ENCODE results near the gene SYT1.

SYT1 gene

DNA sequence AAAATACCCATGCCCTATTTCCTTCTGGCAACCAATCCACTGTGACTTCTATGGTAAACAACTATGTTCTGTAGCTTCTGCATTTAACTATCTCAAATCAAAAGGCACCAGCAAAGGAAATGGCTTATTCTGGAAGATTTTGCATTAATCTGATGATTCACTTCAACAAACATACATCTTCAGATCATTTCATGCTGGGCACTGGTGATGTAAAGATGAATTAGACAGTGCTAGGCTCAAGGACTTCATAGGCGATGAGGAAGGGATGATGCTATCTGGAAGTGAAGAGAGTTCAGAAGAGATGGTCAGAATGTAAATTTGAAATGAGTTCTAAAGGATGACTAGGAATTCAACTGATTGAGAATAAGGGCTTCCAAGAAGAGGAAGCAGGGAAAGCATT lies 462.9 kb downstream of the SYT1 start:
- TF ChIP-seq MYC (IDR thresholded peaks at IDR 0.05; ENCODE audit: low read depth, low read length) (no peak), MAX (IDR thresholded peaks at IDR 0.05; ENCODE audit: low read depth, low read length) (no peak), POLR2A (IDR thresholded peaks at IDR 0.05; ENCODE audit: extremely low read depth, insufficient read length) (no peak)
- TF ChIP-seq, protein P1, sequence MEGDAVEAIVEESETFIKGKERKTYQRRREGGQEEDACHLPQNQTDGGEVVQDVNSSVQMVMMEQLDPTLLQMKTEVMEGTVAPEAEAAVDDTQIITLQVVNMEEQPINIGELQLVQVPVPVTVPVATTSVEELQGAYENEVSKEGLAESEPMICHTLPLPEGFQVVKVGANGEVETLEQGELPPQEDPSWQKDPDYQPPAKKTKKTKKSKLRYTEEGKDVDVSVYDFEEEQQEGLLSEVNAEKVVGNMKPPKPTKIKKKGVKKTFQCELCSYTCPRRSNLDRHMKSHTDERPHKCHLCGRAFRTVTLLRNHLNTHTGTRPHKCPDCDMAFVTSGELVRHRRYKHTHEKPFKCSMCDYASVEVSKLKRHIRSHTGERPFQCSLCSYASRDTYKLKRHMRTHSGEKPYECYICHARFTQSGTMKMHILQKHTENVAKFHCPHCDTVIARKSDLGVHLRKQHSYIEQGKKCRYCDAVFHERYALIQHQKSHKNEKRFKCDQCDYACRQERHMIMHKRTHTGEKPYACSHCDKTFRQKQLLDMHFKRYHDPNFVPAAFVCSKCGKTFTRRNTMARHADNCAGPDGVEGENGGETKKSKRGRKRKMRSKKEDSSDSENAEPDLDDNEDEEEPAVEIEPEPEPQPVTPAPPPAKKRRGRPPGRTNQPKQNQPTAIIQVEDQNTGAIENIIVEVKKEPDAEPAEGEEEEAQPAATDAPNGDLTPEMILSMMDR (IDR thresholded peaks at IDR 0.05; ENCODE audit: low read depth, low read length) = no peak

DNA sequence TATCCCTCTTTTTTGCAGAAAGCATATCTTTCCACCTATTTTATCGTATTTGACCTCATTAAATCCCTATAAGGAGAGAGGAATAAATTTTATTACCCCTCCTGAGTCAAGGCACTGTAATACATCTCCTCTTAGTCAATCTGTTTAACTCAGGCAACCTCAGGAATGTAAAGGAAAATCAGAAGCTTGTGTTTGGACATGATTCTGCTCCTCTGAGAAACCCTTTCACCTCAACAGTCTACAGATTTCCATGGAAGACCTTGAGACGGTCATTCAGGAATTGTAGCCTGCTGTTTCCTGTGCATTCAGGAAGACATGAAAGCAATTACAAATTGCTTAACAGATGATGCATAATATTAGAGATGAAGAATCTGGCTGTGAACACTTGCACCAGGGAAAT lies 465.4 kb downstream of the SYT1 start:
- DNase-seq (ENCODE audit: low read depth) = no peak
- TF ChIP-seq, protein P1 (IDR thresholded peaks at IDR 0.05; ENCODE audit: low read depth, low read length) = no peak
- TF ChIP-seq POLR2A (IDR thresholded peaks at IDR 0.05; ENCODE audit: extremely low read depth, insufficient read length) (no peak), MAX (IDR thresholded peaks at IDR 0.05; ENCODE audit: low read depth, low read length) (no peak), MYC (IDR thresholded peaks at IDR 0.05; ENCODE audit: low read depth, low read length) (no peak)
- no peak overlapping the region for H3K4me3 ChIP-seq (ENCODE audit: low read depth, low read length)

More for the DNA sequence above, 462.9 kb downstream of the SYT1 start:
- no peak for DNase-seq (ENCODE audit: low read depth)
- H3K4me3 ChIP-seq (ENCODE audit: low read depth, low read length) = no peak overlapping the region

- H3K4me3 ChIP-seq (ENCODE audit: low read depth, low read length) = no peak overlapping the region
- TF ChIP-seq MAX (IDR thresholded peaks at IDR 0.05; ENCODE audit: low read depth, low read length) (no peak), POLR2A (IDR thresholded peaks at IDR 0.05; ENCODE audit: extremely low read depth, insufficient read length) (no peak), MYC (IDR thresholded peaks at IDR 0.05; ENCODE audit: low read depth, low read length) (no peak)
- TF ChIP-seq, protein P1 (IDR thresholded peaks at IDR 0.05; ENCODE audit: low read depth, low read length) = no peak
- DNase-seq (ENCODE audit: low read depth) = no peak
Measured at GRCh38 chr12:79331870-79332269, 467.3 kb downstream of the SYT1 start.

DNA sequence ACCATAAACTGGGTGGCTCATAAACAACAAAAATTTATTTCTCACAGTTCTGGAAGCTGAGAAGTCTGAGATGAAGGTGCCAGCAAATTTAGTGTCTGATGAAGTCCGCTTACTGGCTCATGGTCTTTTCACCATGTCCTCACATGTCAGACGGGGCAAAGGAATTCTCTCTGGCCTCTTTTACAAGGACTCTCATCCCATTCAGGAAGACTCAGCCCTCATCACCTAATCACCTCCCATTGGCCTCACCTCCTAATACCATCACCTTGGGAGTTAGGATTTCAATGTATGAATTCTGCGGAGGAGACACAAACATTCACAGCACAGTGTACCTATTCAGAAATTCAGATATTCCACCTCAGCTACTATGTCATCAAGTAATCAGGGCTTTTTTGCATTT lies 468.6 kb downstream of the SYT1 start:
- DNase-seq (ENCODE audit: low read depth) = no peak
- no peak for TF ChIP-seq MAX (IDR thresholded peaks at IDR 0.05; ENCODE audit: low read depth, low read length)
- no peak for TF ChIP-seq MYC (IDR thresholded peaks at IDR 0.05; ENCODE audit: low read depth, low read length)
- TF ChIP-seq, protein P1 (IDR thresholded peaks at IDR 0.05; ENCODE audit: low read depth, low read length) = no peak
- no peak for TF ChIP-seq POLR2A (IDR thresholded peaks at IDR 0.05; ENCODE audit: extremely low read depth, insufficient read length)
- no peak overlapping the region for H3K4me3 ChIP-seq (ENCODE audit: low read depth, low read length)

GRCh38 chr12:79337662-79338290 lies 473.2 kb downstream of the SYT1 start:
- DNase-seq (ENCODE audit: low read depth) = no peak
- TF ChIP-seq MAX (IDR thresholded peaks at IDR 0.05; ENCODE audit: low read depth, low read length) (no peak), MYC (IDR thresholded peaks at IDR 0.05; ENCODE audit: low read depth, low read length) (no peak), POLR2A (IDR thresholded peaks at IDR 0.05; ENCODE audit: extremely low read depth, insufficient read length) (no peak)
- TF ChIP-seq, protein P1 (IDR thresholded peaks at IDR 0.05; ENCODE audit: low read depth, low read length) = no peak

More at GRCh38 chr12:79337662-79338290, 473.2 kb downstream of the SYT1 start:
- no peak overlapping the region for H3K4me3 ChIP-seq (ENCODE audit: low read depth, low read length)
